Prostate gland (tissue), 2 donors: Measurements from ENCODE around the gene NCOA3.

Experiments
- POLR2AphosphoS5 ChIP-seq: sonication (generic); formaldehyde crosslinking; IDR thresholded peaks from one replicate; pipeline ENCODE4 v1.6.1; 2017; ENCODE audit warnings: antibody characterized with exemption
- TF ChIP-seq, protein P1 (sequence below), 4 experiments: fragments of 200-600 bp in 2 of 4; fragments of 450-650 bp in 2 of 4; sonication (generic) in 2 of 4; IDR thresholded peaks; 1 replicate in 3 of 4; 2 replicates in 1 of 4; pipeline ENCODE4 v1.5.1; 2016 to 2019; ENCODE audit warnings: antibody characterized with exemption in 4 of 4, mild to moderate bottlenecking in 2 of 4, moderate library complexity in 2 of 4

DNA sequence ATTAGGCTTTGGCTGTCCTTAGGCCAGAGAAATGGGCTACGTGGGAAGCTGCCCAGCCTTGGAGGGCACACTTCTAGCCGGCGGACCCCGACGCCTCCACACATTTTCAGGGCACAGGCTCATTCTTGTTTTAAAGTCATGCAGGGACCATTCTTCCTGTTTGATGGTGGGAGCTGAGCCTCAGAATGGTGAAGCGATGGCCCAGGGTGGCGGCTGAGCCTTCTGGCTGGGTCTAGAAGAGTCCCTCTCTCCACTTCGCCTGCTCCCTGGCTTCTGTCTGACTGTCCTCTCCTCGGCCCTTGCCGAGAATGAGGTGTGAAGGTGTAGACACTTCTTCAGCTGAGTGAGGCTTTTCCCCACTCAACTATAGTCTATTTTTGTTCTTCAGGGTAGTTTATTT is 169.2 kb downstream of the NCOA3 start:
- TF ChIP-seq, protein P1, sequence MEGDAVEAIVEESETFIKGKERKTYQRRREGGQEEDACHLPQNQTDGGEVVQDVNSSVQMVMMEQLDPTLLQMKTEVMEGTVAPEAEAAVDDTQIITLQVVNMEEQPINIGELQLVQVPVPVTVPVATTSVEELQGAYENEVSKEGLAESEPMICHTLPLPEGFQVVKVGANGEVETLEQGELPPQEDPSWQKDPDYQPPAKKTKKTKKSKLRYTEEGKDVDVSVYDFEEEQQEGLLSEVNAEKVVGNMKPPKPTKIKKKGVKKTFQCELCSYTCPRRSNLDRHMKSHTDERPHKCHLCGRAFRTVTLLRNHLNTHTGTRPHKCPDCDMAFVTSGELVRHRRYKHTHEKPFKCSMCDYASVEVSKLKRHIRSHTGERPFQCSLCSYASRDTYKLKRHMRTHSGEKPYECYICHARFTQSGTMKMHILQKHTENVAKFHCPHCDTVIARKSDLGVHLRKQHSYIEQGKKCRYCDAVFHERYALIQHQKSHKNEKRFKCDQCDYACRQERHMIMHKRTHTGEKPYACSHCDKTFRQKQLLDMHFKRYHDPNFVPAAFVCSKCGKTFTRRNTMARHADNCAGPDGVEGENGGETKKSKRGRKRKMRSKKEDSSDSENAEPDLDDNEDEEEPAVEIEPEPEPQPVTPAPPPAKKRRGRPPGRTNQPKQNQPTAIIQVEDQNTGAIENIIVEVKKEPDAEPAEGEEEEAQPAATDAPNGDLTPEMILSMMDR (IDR thresholded peaks at IDR 0.05), result no peak
- TF ChIP-seq POLR2AphosphoS5, result no peak
